Osteocyte (in vitro differentiated cells): ENCODE measurements around the gene LPO. TPM values are rescaled to one million over a fixed set of nuclear protein-coding genes. Genes with fewer than 3 reads are reported as not detected.
A peak's percentile ranks its signal among the peaks of the same experiment; 100 is the strongest.

Source experiments
- DNase-seq: peaks from one replicate; pipeline ENCODE4 v3.0.0; 2021; ENCODE audit warnings: mixed read lengths; ENCODE audit not compliant: unreplicated experiment; ENCODE audit errors: extremely low spot score
- H3K27ac Mint-ChIP-seq: one replicate; pipeline ENCODE4 v1.8.0; 2021; ENCODE audit warnings: mild to moderate bottlenecking, mixed read lengths; ENCODE audit not compliant: unreplicated experiment
- H3K27me3 Mint-ChIP-seq: one replicate; pipeline ENCODE4 v1.8.0; 2021; ENCODE audit warnings: mixed read lengths; ENCODE audit not compliant: unreplicated experiment
- H3K36me3 Mint-ChIP-seq: one replicate; pipeline ENCODE4 v1.8.0; 2021; ENCODE audit warnings: mixed read lengths; ENCODE audit not compliant: unreplicated experiment
- H3K4me1 Mint-ChIP-seq: one replicate; pipeline ENCODE4 v1.8.0; 2021; ENCODE audit warnings: mixed read lengths; ENCODE audit not compliant: unreplicated experiment
- H3K4me3 Mint-ChIP-seq: one replicate; pipeline ENCODE4 v1.8.0; 2021; ENCODE audit warnings: mild to moderate bottlenecking, moderate library complexity, mixed read lengths; ENCODE audit not compliant: unreplicated experiment
- H3K9me3 Mint-ChIP-seq: one replicate; pipeline ENCODE4 v1.8.0; 2021; ENCODE audit warnings: mixed read lengths; ENCODE audit not compliant: unreplicated experiment
- CTCF ChIP-seq: fragments of 200-600 bp; sonication (generic); IDR thresholded peaks from 2 replicates; pipeline ENCODE4 v1.5.0; 2021; ENCODE audit warnings: antibody characterized with exemption, mild to moderate bottlenecking, moderate library complexity
- total RNA-seq: library from RNA; stranded (reverse); gene quantifications from 2 replicates; pipeline ENCODE4 v1.2.1, GENCODE V29; 2021

LPO gene
- total RNA-seq, 1 donor from 2014 or later = not detected

GRCh38 chr17:58247511-58248363, 9.4 kb downstream of the LPO start:
- H3K27ac Mint-ChIP-seq = no peak overlapping the region
- H3K9me3 Mint-ChIP-seq = no peaks in the 10 kb centered on the region
- DNase-seq = peak; percentile 73
- H3K27me3 Mint-ChIP-seq = peaks cover 46% of the 10 kb centered on the region
- TF ChIP-seq CTCF = no peak
- H3K4me3 Mint-ChIP-seq = no peak overlapping the region
- H3K36me3 Mint-ChIP-seq = no peaks in the 10 kb centered on the region
- peaks cover 2% of the 10 kb centered on the region for H3K4me1 Mint-ChIP-seq

DNA sequence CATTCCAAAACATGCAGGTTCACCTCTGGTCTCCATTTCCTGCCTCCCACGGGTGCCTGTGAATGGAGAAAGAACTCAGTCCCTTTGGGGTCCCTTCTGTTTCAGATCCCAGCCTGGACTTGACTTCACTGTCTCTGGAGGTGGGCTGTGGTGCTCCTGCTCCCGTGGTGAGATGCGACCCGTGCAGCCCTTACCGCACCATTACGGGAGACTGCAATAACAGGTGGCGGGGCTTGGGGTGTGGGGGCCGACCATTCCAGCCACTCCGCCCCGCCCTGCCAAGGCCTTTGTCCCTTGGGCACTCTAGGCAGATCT, 10.5 kb downstream of the LPO start:
- Mint-ChIP-seq H3K4me3 (no peak overlapping the region), H3K27me3 (peaks cover 54% of the 10 kb centered on the region), H3K9me3 (no peaks in the 10 kb centered on the region), H3K4me1 (peaks cover 2% of the 10 kb centered on the region), H3K27ac (no peak overlapping the region), H3K36me3 (no peaks in the 10 kb centered on the region)
- no peak for TF ChIP-seq CTCF
- no peak for DNase-seq

DNA sequence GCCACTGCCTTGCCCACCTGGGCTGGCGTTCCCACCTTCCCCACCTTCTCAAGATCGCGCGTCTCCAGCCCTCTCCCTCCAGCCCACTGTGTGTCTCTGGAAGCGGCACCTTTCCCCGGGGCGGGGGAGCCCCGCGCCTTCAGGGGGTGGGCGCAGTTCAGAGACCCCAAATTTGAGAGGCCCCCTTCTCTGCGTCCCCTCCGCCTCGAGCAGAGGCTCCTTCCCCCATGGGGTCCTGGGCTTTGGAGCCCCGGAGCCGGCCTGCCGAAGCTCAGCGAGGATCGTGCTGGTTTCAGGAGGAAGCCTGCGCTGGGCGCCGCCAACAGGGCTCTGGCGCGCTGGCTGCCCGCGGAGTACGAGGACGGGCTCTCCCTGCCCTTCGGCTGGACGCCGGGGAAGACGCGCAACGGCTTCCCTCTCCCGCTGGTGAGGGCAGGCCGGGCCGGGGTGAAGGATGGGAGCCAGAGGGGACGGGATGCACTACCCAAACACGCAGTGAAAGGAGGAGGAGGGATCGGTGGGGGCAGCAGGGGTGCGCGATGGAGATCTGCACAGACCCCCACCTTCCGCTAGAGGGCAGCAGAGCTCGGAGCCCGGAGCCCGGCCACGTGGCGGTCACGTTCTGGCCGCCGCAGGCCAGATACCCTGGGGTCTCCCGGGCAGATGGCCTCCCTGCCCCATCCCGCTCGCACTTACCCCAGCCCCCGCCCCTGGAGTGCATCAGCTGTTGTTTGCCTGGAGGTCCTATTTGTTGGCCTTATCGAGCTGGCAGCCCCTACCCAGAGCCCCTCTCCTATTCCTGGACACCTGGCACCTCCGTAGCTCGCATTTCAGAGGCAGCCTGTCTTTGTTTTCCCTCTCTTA, 11.1 kb downstream of the LPO start:
- Mint-ChIP-seq H3K4me1 (peaks cover 2% of the 10 kb centered on the region), H3K36me3 (no peaks in the 10 kb centered on the region), H3K27ac (no peak overlapping the region), H3K9me3 (no peaks in the 10 kb centered on the region), H3K4me3 (peak overlapping the region; percentile 70), H3K27me3 (peaks cover 53% of the 10 kb centered on the region)
- TF ChIP-seq CTCF = peak; percentile 99
- peak; percentile 88 for DNase-seq

GRCh38 chr17:58250344-58251011, 12.1 kb downstream of the LPO start:
- H3K27ac Mint-ChIP-seq = no peak overlapping the region
- H3K4me3 Mint-ChIP-seq = no peak overlapping the region
- no peaks in the 10 kb centered on the region for H3K36me3 Mint-ChIP-seq
- no peak for TF ChIP-seq CTCF
- peak; percentile 38 for DNase-seq
- H3K27me3 Mint-ChIP-seq = peaks cover 53% of the 10 kb centered on the region
- H3K4me1 Mint-ChIP-seq = peaks cover 2% of the 10 kb centered on the region
- H3K9me3 Mint-ChIP-seq = no peaks in the 10 kb centered on the region
